Activated CD8-positive, alpha-beta memory T cell treated with anti-CD3 and anti-CD28 coated beads for 1 hour (primary cell): ENCODE data around the gene SH3RF3.
"Not testable (repeated sequence)": the region's sequence is repeated elsewhere in the genome, so short reads cannot be mapped to it uniquely, and the experiment has no call there.

Source experiments
- DNase-seq, 2 donors: peaks; one replicate each; pipeline ENCODE4 v3.0.0-alpha.2; 2020; ENCODE audit warnings: low read depth in 1 of 2; ENCODE audit errors: extremely low read depth in 1 of 2

SH3RF3 gene

GRCh38 chr2:109528811-109529501 lies 400.0 kb downstream of the SH3RF3 start:
- DNase-seq, result no peak

GRCh38 chr2:109529532-109530449 lies 400.8 kb downstream of the SH3RF3 start:
- DNase-seq, result no peak

GRCh38 chr2:109530712-109531111 lies 401.7 kb downstream of the SH3RF3 start:
- no peak for DNase-seq

DNA sequence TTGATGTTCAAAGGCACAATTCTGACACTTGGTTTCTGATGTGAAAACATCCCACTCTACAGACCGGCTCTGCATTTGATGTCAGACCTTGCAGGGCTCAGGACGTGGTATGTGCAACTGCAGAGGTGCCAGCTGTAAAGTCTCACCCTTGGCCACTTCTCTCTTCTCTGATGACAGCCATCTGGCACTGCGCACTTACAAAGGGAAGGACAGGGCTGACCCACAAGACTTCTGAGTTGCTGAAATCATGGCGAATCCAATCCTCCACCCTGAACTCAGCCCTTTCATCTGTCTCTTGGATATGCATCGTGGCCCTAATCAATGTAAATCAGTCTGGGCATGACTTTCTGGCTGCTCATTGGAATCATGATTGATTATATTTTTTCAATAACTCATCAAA lies 402.2 kb downstream of the SH3RF3 start:
- no peak for DNase-seq

- no peak for DNase-seq
Observed at GRCh38 chr2:109531896-109532727, 403.1 kb downstream of the SH3RF3 start.

GRCh38 chr2:109532728-109533076 lies 403.7 kb downstream of the SH3RF3 start:
- DNase-seq, result no peak

DNA sequence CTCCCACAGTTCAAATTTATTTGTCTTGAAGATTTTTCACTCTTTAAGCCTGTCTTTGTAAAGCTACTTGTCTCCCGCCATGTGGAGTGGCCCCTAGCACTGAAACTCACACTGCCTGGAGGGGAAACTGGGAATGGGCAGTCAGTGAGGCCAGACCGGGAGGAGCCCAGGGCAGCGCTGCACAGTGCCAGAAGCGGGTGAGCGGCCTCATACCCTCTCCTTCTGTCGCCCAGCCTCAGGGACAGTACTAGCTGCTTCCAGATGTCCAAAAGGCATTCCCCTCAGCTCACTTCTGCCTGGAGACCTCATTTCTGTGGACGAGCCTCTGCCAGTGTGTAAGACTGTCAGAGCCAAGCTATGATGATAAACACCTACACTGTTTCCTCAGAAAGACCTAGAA lies 404.8 kb downstream of the SH3RF3 start:
- DNase-seq, result no peak

- DNase-seq, result no peak
Observed at GRCh38 chr2:109535217-109535946, 406.4 kb downstream of the SH3RF3 start.

DNA sequence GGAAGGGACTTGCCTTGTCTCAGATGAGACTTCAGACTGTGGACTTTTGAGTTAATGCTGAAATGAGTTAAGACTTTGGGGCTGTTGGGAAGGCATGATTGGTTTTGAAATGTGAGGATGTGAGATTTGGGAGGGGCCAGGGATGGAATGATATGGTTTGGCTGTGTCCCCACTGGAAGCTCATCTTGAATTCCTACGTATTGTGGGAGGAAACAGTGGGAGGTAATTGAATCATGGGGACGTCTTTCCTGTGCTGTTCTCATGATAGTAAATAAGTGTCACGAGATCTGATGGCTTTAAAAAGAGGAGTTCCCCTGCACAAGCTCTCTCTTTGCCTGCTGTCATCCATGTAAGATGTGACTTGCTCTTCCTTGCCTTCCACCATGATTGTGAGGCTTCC lies 407.6 kb downstream of the SH3RF3 start:
- not testable (repeated sequence) for DNase-seq

- no peak for DNase-seq
Observed at GRCh38 chr2:109537565-109538222, 408.7 kb downstream of the SH3RF3 start.

DNA sequence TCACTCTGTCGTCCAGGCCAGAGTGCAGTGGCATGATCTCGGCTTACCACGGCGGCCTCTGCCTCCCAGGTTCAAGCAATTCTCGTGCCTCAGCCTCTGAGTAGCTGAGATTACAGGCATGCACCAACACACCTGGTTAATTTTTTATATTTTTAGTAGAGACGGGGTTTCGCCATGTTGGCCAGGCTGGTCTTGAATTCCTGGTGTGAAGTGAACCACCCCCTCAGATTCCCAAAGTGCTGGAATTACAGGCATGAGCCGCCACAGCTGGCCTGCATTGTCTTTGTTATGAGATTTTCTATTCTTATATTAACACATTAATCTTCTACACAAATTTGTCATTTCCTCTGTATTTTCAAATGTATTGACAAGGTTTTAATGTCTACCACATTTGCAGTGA lies 409.5 kb downstream of the SH3RF3 start:
- no peak for DNase-seq

DNA sequence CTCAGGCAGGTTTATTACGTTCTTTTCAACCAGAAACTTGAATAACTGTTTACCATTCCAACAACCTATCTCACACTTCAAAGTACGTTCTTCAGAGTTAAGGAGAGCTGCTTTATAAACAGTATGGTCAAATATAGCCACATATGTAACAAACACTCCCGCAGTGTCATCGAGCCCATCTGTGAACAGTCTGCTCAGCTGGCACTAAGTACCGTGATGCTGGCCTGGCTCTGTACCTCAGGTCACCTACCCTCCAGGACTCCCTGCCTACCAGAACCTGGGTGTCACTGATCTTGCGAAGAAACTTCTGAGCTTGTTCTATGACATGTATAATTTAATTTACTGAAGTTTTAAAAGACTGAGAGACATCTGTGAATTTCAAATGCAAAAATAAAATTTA lies 413.4 kb downstream of the SH3RF3 start:
- DNase-seq, result no peak

- peak; percentile 3 to 36 for DNase-seq
Observed at GRCh38 chr2:109545828-109546713, 417.1 kb downstream of the SH3RF3 start.

- no peak for DNase-seq
Observed at GRCh38 chr2:109547280-109547679, 418.3 kb downstream of the SH3RF3 start.

DNA sequence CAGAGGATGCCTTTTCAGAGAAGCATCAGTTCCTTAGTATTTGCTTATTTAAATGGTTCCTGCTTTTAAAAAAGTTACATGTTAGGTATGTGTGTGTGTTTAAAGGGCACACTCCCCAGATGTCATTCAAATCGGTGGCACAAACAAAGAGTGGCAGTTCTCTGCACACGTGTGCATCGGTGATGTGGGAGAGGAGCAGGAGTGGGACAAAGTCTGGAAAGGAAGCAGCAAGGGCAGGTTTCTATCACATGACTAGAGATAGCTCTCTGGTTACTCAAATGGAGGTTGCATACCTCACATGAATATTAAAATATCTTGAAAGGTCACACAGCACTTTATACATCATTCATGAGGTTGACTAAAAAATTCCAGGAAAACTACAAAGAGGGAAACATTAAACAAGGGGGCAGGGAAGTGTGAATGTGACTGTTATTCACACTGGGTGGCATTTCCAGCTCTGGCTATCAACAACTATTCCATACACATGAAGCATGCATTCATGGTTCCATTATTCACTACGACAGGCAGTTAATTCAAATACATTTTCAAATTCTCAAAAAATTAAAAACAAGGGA lies 420.1 kb downstream of the SH3RF3 start:
- DNase-seq, result no peak
